NOMO-1 treated with DMSO at 0.1 percent for 48 hours (cell line): ENCODE results near the gene METRNL.
"Not testable (repeated sequence)": the region's sequence is repeated elsewhere in the genome, so short reads cannot be mapped to it uniquely, and the experiment has no call there.

Experiments used
- DNase-seq: peaks from one replicate; lab custom pipeline; 2025; ENCODE audit not compliant: unreplicated experiment; lab: John Stamatoyannopoulos, UW

Gene METRNL

GRCh38 chr17:83118071-83118841, 38.8 kb downstream of the METRNL start:
- no peak for DNase-seq

- peak; percentile 98 for DNase-seq
Observed at GRCh38 chr17:83119987-83120864, 40.8 kb downstream of the METRNL start.

GRCh38 chr17:83121473-83121872, 42.1 kb downstream of the METRNL start:
- not testable (repeated sequence) for DNase-seq

GRCh38 chr17:83121921-83122820, 42.8 kb downstream of the METRNL start:
- no peak for DNase-seq

GRCh38 chr17:83122834-83123233, 43.4 kb downstream of the METRNL start:
- no peak for DNase-seq

GRCh38 chr17:83123896-83124801, 44.7 kb downstream of the METRNL start:
- DNase-seq, result no peak

- DNase-seq, result peak; percentile 46
Observed at GRCh38 chr17:83124871-83125514, 45.6 kb downstream of the METRNL start.

GRCh38 chr17:83125515-83126274, 46.3 kb downstream of the METRNL start:
- peak; percentile 97 for DNase-seq

- DNase-seq, result no peak
Observed at GRCh38 chr17:83126275-83126811, 46.9 kb downstream of the METRNL start.

- no peak for DNase-seq
Observed at GRCh38 chr17:83127431-83128160, 48.2 kb downstream of the METRNL start.

GRCh38 chr17:83128306-83129240, 49.2 kb downstream of the METRNL start:
- no peak for DNase-seq

- no peak for DNase-seq
Observed at GRCh38 chr17:83129676-83130075, 50.3 kb downstream of the METRNL start.

- no peak for DNase-seq
Observed at GRCh38 chr17:83131401-83132011, 52.1 kb downstream of the METRNL start.

GRCh38 chr17:83132251-83133081, 53.1 kb downstream of the METRNL start:
- DNase-seq, result no peak

- no peak for DNase-seq
Observed at GRCh38 chr17:83133302-83134121, 54.1 kb downstream of the METRNL start.
